Stimulated activated CD8-positive, alpha-beta memory T cell treated with anti-CD3 and anti-CD28 coated beads, Interleukin-15, amount 100 ng/mL, for 48 hours (primary cell): ENCODE data around the gene MPRIP.

Experiments
- DNase-seq, 2 donors: peaks; one replicate each; pipeline ENCODE4 v3.0.0-alpha.2; 2020; ENCODE audit warnings: low read depth in 2 of 2

MPRIP gene

DNA sequence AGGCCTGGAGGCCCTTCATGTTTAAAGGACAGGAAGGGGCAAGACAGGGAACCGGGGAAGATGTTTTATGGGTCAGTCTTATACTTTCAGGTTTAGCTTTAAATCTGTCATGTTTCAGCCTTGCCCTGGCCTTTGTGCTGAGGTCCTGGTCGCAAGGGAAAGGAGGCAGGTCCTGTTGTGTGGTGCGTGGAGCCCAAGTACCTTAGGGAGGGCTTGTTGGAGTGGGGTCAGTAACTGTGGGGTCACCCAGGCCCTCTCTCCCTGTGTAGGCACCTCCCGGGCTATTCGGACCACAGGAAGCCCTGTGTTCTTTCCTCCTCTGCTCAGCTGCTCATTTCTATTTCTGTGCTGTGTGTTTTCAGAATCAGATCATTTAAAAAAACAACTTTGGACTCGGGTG is 42.7 kb downstream of the MPRIP start:
- DNase-seq = no peak

- no peak for DNase-seq
Observed at GRCh38 chr17:17086585-17086984, 44.3 kb downstream of the MPRIP start.

DNA sequence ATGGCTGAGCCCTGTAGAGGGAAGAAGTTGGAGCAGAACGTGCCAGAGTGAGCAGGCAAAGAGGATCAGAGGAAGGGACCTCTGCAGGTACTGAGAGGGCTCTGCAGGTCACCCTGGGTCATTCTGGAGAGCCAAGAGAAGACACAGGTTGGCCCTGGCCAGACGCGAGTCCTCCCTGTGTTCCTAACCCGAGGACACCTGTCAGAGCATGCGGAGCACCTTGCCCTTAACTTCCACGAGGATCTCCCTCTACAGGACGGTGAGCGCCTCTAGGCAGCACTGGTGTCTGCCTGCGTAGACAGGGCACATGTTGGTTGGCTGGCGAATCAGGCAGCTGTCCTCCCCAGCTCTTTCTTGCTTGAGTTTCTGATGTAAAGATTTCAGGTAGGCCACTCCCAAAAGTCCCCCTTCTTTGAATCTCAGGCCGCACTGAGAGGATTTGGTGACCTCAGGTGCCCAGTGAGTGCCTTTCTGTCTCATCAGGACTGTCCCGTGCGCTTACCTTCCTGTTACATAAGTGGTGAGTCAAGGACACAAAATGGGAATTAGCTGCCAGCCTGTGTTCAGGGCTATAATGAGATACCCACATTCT is 45.3 kb downstream of the MPRIP start:
- DNase-seq = no peak

- DNase-seq = no peak
Observed at GRCh38 chr17:17088086-17088485, 45.8 kb downstream of the MPRIP start.

- DNase-seq = no peak
Observed at GRCh38 chr17:17088541-17089525, 46.6 kb downstream of the MPRIP start.

- no peak for DNase-seq
Observed at GRCh38 chr17:17089796-17090641, 47.8 kb downstream of the MPRIP start.

GRCh38 chr17:17090642-17091103 is 48.4 kb downstream of the MPRIP start:
- no peak for DNase-seq

DNA sequence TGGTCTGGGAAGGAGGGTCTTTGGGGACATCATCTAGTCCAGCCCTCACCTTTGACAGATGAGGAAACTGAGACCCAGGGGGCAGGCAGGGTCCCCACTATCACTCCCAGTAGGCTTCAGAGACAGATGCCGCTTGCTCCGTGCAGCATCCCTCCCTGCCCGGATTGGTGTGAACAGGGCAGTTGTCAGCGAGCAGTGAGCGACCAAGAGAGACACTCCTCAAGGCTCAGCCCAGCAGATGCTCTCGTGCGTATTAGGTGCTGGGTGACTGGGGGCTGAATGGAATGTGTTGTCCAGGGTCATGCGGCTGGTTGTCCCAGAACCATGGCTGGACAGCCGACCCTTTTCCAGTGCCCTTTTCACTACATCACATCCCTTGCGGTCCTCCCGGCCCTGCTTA is 49.0 kb downstream of the MPRIP start:
- DNase-seq = no peak

DNA sequence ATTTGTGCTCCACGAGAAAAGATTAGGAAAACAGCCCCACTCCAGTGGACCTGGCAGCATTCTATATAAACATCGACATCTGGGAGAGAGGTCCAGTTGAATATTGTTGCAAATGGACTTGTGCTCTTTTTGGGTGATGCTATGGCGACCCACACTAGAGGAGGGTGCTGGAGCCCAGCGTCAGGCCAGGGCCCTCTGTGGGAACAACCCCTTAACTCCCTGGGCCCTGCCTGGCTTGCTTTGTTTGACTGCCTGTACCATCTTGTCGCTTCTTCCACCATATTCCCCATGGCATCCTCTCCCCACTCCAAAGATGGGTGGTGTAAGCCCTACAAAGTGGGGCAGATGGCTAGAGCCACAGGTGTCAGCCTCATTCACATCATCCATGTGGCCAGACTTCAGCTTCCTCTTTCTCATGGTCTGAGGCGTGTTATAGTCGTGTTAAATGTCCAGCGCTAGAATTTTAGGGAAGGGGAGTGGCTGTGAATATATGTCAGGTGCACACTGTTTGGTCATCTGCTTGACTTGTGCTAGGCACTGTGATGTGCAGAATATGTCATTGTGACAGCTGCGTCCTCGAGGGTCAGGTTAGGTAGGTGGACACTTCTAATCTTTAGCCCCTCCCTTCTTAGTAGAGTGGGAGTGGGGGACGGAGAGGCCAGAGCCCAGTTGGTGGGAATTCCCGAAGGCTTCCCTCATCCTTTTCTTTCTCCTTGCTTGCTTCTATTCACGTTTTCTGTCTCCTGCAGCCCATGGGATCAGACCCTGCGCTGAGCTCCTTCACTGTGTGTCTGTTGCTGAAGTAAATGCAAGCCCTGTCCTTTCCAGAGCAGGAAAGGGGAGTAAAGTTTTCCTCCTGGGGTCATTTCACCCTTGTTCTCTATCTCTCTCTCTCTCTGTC is 49.8 kb downstream of the MPRIP start:
- no peak for DNase-seq

GRCh38 chr17:17093764-17094163 is 51.5 kb downstream of the MPRIP start:
- DNase-seq = no peak

GRCh38 chr17:17096438-17097178 is 54.4 kb downstream of the MPRIP start:
- DNase-seq = no peak

GRCh38 chr17:17097763-17098345 is 55.6 kb downstream of the MPRIP start:
- no peak for DNase-seq

DNA sequence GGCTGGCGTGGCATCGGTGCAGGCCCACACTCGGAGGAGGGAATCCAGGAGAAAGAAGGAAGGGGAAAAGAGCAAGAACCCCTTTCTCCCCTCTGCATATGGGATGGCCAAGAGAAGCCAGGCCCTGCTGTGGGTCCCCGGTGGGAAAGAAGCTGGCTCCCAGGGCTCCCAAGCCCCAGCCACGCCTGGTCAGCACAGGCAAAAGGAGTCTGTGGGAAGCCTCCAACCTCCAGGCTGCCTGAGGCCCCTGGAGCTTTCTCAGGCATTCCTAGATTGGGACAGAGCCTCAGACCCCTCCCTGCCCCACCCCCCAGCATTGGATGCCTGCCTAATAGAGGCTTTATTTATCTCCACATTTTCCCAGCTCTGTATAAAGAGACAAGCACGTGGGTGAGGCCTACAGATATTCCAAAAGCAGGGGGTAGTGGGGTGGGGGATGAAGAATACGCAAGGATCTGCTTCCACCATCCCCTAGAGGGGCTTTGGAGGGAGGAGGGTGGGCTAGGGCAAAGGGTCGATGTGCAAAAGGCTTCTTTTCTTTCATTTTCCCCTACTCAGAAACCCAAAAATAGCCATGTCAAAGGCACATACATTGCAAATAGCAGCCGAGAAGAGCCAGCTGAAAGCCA is 56.4 kb downstream of the MPRIP start:
- DNase-seq = no peak

DNA sequence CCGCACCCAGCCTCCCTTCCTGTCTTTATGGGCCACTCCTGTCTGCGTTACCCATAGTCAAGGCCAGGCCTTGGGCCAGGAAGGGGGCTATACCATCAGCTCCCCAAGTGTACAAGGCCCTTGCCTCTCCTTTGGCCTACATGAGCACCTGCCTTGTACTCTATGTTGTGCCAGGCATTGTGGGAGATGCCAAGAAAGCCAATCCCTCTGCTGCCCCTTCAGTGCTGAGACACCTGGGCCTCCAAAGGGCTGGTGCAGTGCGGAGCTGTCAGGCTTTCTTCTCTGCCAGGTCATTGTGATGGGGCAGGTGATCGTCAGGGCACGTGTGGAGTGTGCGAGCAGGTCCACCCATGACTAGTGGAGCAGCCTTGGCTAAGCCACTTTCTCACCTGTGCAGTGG is 59.9 kb downstream of the MPRIP start:
- no peak for DNase-seq

DNA sequence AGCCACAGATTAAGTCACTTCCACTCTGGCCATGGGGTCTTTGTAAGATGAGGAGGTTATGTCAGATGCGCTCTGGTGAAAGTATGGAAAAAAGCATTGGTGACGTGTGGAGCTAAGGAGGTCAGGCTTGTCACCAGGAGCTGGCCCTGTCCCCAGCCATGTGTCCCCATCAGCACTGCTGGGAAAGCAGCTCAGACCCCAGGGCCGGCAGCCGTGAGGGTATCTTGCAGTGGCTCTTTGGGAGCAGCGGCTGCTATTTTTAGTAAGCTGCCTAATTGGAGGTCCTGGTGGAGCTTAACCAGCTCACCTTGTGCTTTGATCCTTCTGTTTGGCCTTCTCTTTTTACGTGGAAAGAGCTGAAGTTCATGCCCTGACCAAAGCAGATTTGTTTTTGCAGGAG is 60.9 kb downstream of the MPRIP start:
- no peak for DNase-seq

GRCh38 chr17:17104036-17104435 is 61.8 kb downstream of the MPRIP start:
- no peak for DNase-seq

GRCh38 chr17:17104494-17104893 is 62.2 kb downstream of the MPRIP start:
- DNase-seq = no peak

DNA sequence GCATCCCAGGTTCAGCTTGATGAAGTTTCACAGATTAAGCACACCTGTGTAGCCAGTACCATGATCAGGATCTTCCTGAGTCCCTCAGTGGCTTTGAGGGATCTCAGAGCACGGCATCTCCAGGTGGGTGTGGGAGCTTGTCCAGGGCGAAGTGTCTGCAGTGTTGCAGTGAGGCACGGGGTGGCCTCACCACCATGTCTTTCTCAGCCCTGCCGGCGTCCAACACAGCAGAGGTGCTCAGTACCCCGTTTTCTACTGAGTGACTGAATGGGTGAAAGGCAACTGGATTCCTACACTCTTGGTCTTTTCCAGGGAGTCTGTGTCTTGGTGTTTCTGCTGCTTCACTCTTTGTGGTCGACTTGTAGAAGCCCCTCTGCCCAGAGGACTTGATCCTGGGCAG is 63.7 kb downstream of the MPRIP start:
- no peak for DNase-seq

- DNase-seq = no peak
Observed at GRCh38 chr17:17106756-17107155, 64.5 kb downstream of the MPRIP start.

- no peak for DNase-seq
Observed at GRCh38 chr17:17107281-17107680, 65.0 kb downstream of the MPRIP start.
